GM23338 (cell line): ENCODE measurements around the gene ANKRD60. TPM values are rescaled to one million over a fixed set of nuclear protein-coding genes. Genes with fewer than 3 reads are reported as not detected.

Experiments used
- ATAC-seq: fragments of 200-7000 bp; cut with Tn5 transposase; 3 replicates; pipeline ENCODE4 v1.9.1; 2020
- DNase-seq: peaks from one replicate; pipeline ENCODE4 v3.0.0-alpha.2; 2015; ENCODE audit warnings: low spot score
- H2AFZ ChIP-seq: fragments of 200-600 bp; sonication (generic); 2 replicates; pipeline ENCODE4 v1.8.0; 2016; ENCODE audit warnings: antibody characterized with exemption, mild to moderate bottlenecking, moderate library complexity
- H3F3A ChIP-seq: fragments of 200-600 bp; sonication (generic); replicated peaks from 2 replicates; pipeline ENCODE4 v1.8.0; 2017; ENCODE audit warnings: antibody characterized with exemption, mixed run types, low read depth
- H3K27ac ChIP-seq: fragments of 200-600 bp; sonication (generic); 2 replicates; pipeline ENCODE4 v1.6.1; 2016; ENCODE audit warnings: low read depth
- H3K27me3 ChIP-seq: fragments of 200-600 bp; sonication (generic); 2 replicates; pipeline ENCODE4 v1.8.0; 2016; ENCODE audit warnings: mild to moderate bottlenecking, mixed run types, moderate library complexity; ENCODE audit not compliant: insufficient read depth
- H3K36me3 ChIP-seq: fragments of 200-600 bp; sonication (generic); 2 replicates; pipeline ENCODE4 v1.8.0; 2016; ENCODE audit warnings: mild to moderate bottlenecking; ENCODE audit not compliant: insufficient read depth
- H3K4me1 ChIP-seq: fragments of 200-600 bp; sonication (generic); 2 replicates; pipeline ENCODE4 v1.8.0; 2016; ENCODE audit warnings: mild to moderate bottlenecking, moderate library complexity; ENCODE audit not compliant: insufficient read depth
- H3K4me2 ChIP-seq: fragments of 200-600 bp; sonication (generic); 2 replicates; pipeline ENCODE4 v1.7.1; 2017; ENCODE audit warnings: mixed run types
- H3K4me3 ChIP-seq: fragments of 200-600 bp; sonication (generic); 2 replicates; pipeline ENCODE4 v1.6.1; 2016; ENCODE audit warnings: mixed run types
- H3K79me2 ChIP-seq: fragments of 200-600 bp; sonication (generic); replicated peaks from 2 replicates; pipeline ENCODE4 v1.8.0; 2017; ENCODE audit warnings: mild to moderate bottlenecking; ENCODE audit not compliant: insufficient read depth
- H3K9me2 ChIP-seq: fragments of 200-600 bp; sonication (generic); 2 replicates; pipeline ENCODE4 v1.8.0; 2017; ENCODE audit not compliant: insufficient read depth
- H4K20me1 ChIP-seq: fragments of 200-600 bp; sonication (generic); replicated peaks from 2 replicates; pipeline ENCODE4 v1.8.0; 2017; ENCODE audit warnings: mild to moderate bottlenecking; ENCODE audit not compliant: insufficient read depth
- H3K27ac Mint-ChIP-seq: 2 replicates; pipeline ENCODE4 v1.8.0; 2020; ENCODE audit warnings: inconsistent platforms, mild to moderate bottlenecking, moderate library complexity, mixed read lengths
- H3K27me3 Mint-ChIP-seq: 3 replicates; pipeline ENCODE4 v1.8.0; 2022; ENCODE audit warnings: low read depth, mild to moderate bottlenecking, moderate library complexity, mixed read lengths, inconsistent platforms; ENCODE audit not compliant: insufficient read depth, poor library complexity
- H3K36me3 Mint-ChIP-seq: 3 replicates; pipeline ENCODE4 v1.8.0; 2021; ENCODE audit warnings: low read depth, mild to moderate bottlenecking, inconsistent platforms, moderate library complexity, mixed read lengths
- H3K4me1 Mint-ChIP-seq: 3 replicates; pipeline ENCODE4 v1.8.0; 2020; ENCODE audit warnings: mild to moderate bottlenecking, inconsistent platforms, mixed read lengths
- H3K4me3 Mint-ChIP-seq: 3 replicates; pipeline ENCODE4 v1.8.0; 2021; ENCODE audit warnings: moderate library complexity, mild to moderate bottlenecking, inconsistent platforms, mixed read lengths
- H3K9me3 Mint-ChIP-seq: 3 replicates; pipeline ENCODE4 v1.8.0; 2020; ENCODE audit warnings: moderate library complexity, mild to moderate bottlenecking, inconsistent platforms, mixed read lengths
- CREB1 ChIP-seq: fragments of 250-450 bp; sonication (Bioruptor Pico); IDR thresholded peaks from 2 replicates; pipeline ENCODE4 v1.5.0; 2020; ENCODE audit warnings: low read depth, mild to moderate bottlenecking, moderate library complexity
- CTCF ChIP-seq, 2 experiments: fragments of 200-600 bp in 1 of 2; sonication (generic) in 1 of 2; conservative IDR thresholded peaks; 2 replicates each; pipeline versions ENCODE4 v1.5.1 to v1.6.1; 2016 to 2017; ENCODE audit warnings: antibody characterized with exemption in 2 of 2, low read depth in 2 of 2, mild to moderate bottlenecking in 2 of 2, moderate library complexity in 1 of 2
- EZH2 ChIP-seq: fragments of 200-600 bp; sonication (generic); IDR thresholded peaks from one replicate; pipeline ENCODE4 v1.8.0; 2017; ENCODE audit warnings: antibody characterized with exemption, mild to moderate bottlenecking, low read depth; ENCODE audit not compliant: unreplicated experiment
- EZH2phosphoT487 ChIP-seq: fragments of 200-600 bp; sonication (generic); IDR thresholded peaks from one replicate; pipeline ENCODE4 v1.8.1; 2018; ENCODE audit warnings: antibody characterized with exemption; ENCODE audit not compliant: unreplicated experiment
- JUNB ChIP-seq: IDR thresholded peaks from one replicate; pipeline ENCODE4 v1.6.1; 2016; ENCODE audit warnings: antibody characterized with exemption; ENCODE audit not compliant: unreplicated experiment
- NANOG ChIP-seq: IDR thresholded peaks from 2 replicates; pipeline ENCODE4 v1.6.1; 2016; ENCODE audit warnings: antibody characterized with exemption, borderline replicate concordance
- POLR2AphosphoS5 ChIP-seq: IDR thresholded peaks from 2 replicates; pipeline ENCODE4 v1.6.1; 2016; ENCODE audit warnings: antibody characterized with exemption, low read depth
- STAT1 ChIP-seq: IDR thresholded peaks from one replicate; pipeline ENCODE4 v1.6.1; 2016; ENCODE audit warnings: antibody characterized with exemption; ENCODE audit not compliant: unreplicated experiment
- ZNF114 ChIP-seq: fragments of 250-450 bp; sonication (Bioruptor Pico); IDR thresholded peaks from 2 replicates; pipeline ENCODE4 v1.5.0; 2020; ENCODE audit warnings: mild to moderate bottlenecking, moderate library complexity
- ZNF331 ChIP-seq: fragments of 250-450 bp; sonication (Bioruptor Pico); IDR thresholded peaks from 2 replicates; pipeline ENCODE4 v1.5.0; 2020; ENCODE audit warnings: low read depth, mild to moderate bottlenecking, moderate library complexity
- polyA plus RNA-seq: library from polyadenylated mRNA; unstranded; fragments of >200 nt; fragmentation: Nextera tagmentation; extraction: Ambion mirVana; gene quantifications from 2 replicates; pipeline ENCODE4 v1.2.1, GENCODE V29; 2016
- total RNA-seq: library from RNA; depleted of rRNA; stranded (reverse); fragments of >200 nt; shearing (Covaris generic); gene quantifications from 2 replicates; pipeline ENCODE4 v1.2.3, GENCODE V29; 2014
- TF ChIP-seq, protein P1 (sequence below): fragments of 250-450 bp; sonication (Bioruptor Pico); IDR thresholded peaks from 2 replicates; pipeline ENCODE4 v1.5.0; 2020; ENCODE audit warnings: mild to moderate bottlenecking, moderate library complexity
- TF ChIP-seq, protein P2 (sequence below): IDR thresholded peaks from one replicate; pipeline ENCODE4 v1.6.1; 2018; ENCODE audit warnings: antibody characterized with exemption; ENCODE audit not compliant: unreplicated experiment
- TF ChIP-seq, protein P3 (sequence below): IDR thresholded peaks from 2 replicates; pipeline ENCODE4 v1.6.1; 2016; ENCODE audit warnings: antibody characterized with exemption

Gene ANKRD60
- total and polyA plus RNA-seq, 2 experiments from 2014 or later: not detected

GRCh38 chr20:58194175-58194791, 34.2 kb downstream of the ANKRD60 start:
- no peaks in the 10 kb centered on the region for H3K9me2 ChIP-seq
- H3K79me2 ChIP-seq: no peaks in the 10 kb centered on the region
- H3K27ac Mint-ChIP-seq: no peak overlapping the region
- no peaks in the 10 kb centered on the region for H3K4me1 ChIP-seq
- no peak overlapping the region for H3K4me3 Mint-ChIP-seq
- no peaks in the 10 kb centered on the region for H3K27me3 ChIP-seq
- no peaks in the 10 kb centered on the region for H3F3A ChIP-seq
- H3K36me3 Mint-ChIP-seq: peaks cover 7% of the 10 kb centered on the region; the same call in 2 of the 3 replicates
- no peak overlapping the region for H3K4me3 ChIP-seq
- H3K4me1 Mint-ChIP-seq: no peaks in the 10 kb centered on the region
- H3K36me3 ChIP-seq: no peaks in the 10 kb centered on the region
- TF ChIP-seq ZNF331 (CRISPR knock-in tag) (no peak), JUNB (no peak), CREB1 (CRISPR knock-in tag) (no peak), POLR2AphosphoS5 (no peak), EZH2phosphoT487 (no peak), CTCF (conservative IDR thresholded peaks at IDR 0.05; ENCODE audit: low read depth in 2 of 2) (no peak), ZNF114 (CRISPR knock-in tag) (no peak), STAT1 (no peak), EZH2 (no peak), NANOG (no peak)
- TF ChIP-seq, protein P1, sequence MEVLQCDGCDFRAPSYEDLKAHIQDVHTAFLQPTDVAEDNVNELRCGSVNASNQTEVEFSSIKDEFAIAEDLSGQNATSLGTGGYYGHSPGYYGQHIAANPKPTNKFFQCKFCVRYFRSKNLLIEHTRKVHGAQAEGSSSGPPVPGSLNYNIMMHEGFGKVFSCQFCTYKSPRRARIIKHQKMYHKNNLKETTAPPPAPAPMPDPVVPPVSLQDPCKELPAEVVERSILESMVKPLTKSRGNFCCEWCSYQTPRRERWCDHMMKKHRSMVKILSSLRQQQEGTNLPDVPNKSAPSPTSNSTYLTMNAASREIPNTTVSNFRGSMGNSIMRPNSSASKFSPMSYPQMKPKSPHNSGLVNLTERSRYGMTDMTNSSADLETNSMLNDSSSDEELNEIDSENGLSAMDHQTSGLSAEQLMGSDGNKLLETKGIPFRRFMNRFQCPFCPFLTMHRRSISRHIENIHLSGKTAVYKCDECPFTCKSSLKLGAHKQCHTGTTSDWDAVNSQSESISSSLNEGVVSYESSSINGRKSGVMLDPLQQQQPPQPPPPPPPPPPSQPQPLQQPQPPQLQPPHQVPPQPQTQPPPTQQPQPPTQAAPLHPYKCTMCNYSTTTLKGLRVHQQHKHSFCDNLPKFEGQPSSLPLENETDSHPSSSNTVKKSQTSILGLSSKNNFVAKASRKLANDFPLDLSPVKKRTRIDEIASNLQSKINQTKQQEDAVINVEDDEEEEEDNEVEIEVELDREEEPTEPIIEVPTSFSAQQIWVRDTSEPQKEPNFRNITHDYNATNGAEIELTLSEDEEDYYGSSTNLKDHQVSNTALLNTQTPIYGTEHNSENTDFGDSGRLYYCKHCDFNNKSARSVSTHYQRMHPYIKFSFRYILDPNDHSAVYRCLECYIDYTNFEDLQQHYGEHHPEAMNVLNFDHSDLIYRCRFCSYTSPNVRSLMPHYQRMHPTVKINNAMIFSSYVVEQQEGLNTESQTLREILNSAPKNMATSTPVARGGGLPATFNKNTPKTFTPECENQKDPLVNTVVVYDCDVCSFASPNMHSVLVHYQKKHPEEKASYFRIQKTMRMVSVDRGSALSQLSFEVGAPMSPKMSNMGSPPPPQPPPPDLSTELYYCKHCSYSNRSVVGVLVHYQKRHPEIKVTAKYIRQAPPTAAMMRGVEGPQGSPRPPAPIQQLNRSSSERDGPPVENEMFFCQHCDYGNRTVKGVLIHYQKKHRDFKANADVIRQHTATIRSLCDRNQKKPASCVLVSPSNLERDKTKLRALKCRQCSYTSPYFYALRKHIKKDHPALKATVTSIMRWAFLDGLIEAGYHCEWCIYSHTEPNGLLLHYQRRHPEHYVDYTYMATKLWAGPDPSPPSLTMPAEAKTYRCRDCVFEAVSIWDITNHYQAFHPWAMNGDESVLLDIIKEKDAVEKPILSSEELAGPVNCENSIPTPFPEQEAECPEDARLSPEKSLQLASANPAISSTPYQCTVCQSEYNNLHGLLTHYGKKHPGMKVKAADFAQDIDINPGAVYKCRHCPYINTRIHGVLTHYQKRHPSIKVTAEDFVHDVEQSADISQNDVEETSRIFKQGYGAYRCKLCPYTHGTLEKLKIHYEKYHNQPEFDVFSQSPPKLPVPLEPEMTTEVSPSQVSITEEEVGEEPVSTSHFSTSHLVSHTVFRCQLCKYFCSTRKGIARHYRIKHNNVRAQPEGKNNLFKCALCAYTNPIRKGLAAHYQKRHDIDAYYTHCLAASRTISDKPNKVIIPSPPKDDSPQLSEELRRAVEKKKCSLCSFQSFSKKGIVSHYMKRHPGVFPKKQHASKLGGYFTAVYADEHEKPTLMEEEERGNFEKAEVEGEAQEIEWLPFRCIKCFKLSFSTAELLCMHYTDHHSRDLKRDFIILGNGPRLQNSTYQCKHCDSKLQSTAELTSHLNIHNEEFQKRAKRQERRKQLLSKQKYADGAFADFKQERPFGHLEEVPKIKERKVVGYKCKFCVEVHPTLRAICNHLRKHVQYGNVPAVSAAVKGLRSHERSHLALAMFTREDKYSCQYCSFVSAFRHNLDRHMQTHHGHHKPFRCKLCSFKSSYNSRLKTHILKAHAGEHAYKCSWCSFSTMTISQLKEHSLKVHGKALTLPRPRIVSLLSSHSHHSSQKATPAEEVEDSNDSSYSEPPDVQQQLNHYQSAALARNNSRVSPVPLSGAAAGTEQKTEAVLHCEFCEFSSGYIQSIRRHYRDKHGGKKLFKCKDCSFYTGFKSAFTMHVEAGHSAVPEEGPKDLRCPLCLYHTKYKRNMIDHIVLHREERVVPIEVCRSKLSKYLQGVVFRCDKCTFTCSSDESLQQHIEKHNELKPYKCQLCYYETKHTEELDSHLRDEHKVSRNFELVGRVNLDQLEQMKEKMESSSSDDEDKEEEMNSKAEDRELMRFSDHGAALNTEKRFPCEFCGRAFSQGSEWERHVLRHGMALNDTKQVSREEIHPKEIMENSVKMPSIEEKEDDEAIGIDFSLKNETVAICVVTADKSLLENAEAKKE (CRISPR knock-in tag): no peak
- TF ChIP-seq, protein P2, sequence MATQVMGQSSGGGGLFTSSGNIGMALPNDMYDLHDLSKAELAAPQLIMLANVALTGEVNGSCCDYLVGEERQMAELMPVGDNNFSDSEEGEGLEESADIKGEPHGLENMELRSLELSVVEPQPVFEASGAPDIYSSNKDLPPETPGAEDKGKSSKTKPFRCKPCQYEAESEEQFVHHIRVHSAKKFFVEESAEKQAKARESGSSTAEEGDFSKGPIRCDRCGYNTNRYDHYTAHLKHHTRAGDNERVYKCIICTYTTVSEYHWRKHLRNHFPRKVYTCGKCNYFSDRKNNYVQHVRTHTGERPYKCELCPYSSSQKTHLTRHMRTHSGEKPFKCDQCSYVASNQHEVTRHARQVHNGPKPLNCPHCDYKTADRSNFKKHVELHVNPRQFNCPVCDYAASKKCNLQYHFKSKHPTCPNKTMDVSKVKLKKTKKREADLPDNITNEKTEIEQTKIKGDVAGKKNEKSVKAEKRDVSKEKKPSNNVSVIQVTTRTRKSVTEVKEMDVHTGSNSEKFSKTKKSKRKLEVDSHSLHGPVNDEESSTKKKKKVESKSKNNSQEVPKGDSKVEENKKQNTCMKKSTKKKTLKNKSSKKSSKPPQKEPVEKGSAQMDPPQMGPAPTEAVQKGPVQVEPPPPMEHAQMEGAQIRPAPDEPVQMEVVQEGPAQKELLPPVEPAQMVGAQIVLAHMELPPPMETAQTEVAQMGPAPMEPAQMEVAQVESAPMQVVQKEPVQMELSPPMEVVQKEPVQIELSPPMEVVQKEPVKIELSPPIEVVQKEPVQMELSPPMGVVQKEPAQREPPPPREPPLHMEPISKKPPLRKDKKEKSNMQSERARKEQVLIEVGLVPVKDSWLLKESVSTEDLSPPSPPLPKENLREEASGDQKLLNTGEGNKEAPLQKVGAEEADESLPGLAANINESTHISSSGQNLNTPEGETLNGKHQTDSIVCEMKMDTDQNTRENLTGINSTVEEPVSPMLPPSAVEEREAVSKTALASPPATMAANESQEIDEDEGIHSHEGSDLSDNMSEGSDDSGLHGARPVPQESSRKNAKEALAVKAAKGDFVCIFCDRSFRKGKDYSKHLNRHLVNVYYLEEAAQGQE: no peak
- TF ChIP-seq, protein P3, sequence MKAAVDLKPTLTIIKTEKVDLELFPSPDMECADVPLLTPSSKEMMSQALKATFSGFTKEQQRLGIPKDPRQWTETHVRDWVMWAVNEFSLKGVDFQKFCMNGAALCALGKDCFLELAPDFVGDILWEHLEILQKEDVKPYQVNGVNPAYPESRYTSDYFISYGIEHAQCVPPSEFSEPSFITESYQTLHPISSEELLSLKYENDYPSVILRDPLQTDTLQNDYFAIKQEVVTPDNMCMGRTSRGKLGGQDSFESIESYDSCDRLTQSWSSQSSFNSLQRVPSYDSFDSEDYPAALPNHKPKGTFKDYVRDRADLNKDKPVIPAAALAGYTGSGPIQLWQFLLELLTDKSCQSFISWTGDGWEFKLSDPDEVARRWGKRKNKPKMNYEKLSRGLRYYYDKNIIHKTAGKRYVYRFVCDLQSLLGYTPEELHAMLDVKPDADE: no peak
- no peak overlapping the region for H3K4me2 ChIP-seq
- peaks cover 11% of the 10 kb centered on the region for H3K27me3 Mint-ChIP-seq
- ATAC-seq: no peak
- H2AFZ ChIP-seq: 0 out of 2 replicates have a peak overlapping the region, but pooled peaks have one; percentile 3
- peaks cover 9% of the 10 kb centered on the region for H3K9me3 Mint-ChIP-seq
- H3K27ac ChIP-seq: no peak overlapping the region
- DNase-seq: no peak
- H4K20me1 ChIP-seq: no peaks in the 10 kb centered on the region
